Omental fat pad (tissue), 4 donors: ENCODE results near the gene GON7. TPM values are rescaled to one million over a fixed set of nuclear protein-coding genes. Genes with fewer than 3 reads are reported as not detected.
A peak's percentile ranks its signal among the peaks of the same experiment; 100 is the strongest.

ENCODE experiments used
- ATAC-seq: fragments of 150-250 bp; one replicate; pipeline ENCODE4 v1.9.1; 2016; ENCODE audit warnings: mild to moderate bottlenecking, moderate library complexity; ENCODE audit not compliant: low FRiP score
- DNase-seq: peaks from one replicate; pipeline ENCODE4 v3.0.0-alpha.2; 2019; ENCODE audit warnings: low spot score
- CTCF ChIP-seq, 3 donors: fragments of 450-650 bp; IDR thresholded peaks; one replicate each; pipeline ENCODE4 v1.5.1; 2016 to 2017; ENCODE audit warnings: antibody characterized with exemption in 3 of 3, mild to moderate bottlenecking in 3 of 3, moderate library complexity in 2 of 3
- total RNA-seq, 4 donors: library from RNA; depleted of rRNA; stranded (reverse); fragments of >200 nt; gene quantifications; one replicate each; pipeline ENCODE4 v1.1.0, GENCODE V29; 2016

The GON7 gene
- 1 to 10 TPM; 6.9 to 8.2 (median 7.7) TPM for total RNA-seq

DNA sequence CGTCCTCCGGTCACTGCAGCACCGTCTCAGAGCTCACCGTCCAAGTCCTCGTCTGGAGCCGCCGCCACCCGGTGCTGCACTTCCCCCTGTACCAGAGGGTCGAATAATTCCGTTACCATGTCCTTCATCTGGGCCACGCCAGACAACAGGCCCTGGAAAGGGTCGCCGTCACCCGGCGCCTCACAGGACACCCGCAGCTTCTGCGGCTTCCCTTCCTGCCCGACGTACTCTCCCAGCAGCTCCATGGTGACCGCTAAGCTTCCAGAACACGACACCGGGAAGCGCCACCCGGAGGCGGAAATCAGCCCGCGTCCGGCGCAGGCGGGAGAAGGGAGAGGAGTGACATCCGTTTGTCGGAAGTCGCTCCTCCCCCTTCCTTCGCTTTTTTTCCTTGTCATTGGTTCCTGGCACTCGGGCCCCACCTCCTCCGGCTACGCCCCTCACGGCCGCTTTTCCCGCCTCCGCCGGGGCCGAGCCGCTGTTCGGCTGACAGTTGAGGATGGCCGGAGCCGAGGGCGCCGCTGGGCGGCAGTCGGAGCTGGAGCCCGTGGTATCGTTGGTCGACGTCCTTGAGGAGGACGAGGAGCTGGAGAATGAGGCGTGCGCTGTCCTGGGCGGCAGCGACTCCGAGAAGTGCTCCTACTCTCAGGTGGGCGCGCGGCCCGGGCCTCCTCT, at the start of gene GON7, which contains the start of gene UBR7:
Gene GON7, minus strand, starts transcription at position 273 of the 675 bp plus-strand sequence. Its CDS starts 28 bp downstream, at position 245.
Gene UBR7, plus strand, starts transcription at position 464 of the 675 bp plus-strand sequence. Its CDS starts 36 bp downstream, at position 500.
- TF ChIP-seq CTCF (IDR thresholded peaks at IDR 0.05), result no peak
- ATAC-seq (peak; percentile 98), DNase-seq (peak; percentile 55)

GRCh38 chr14:93249128-93249831, 42.4 kb upstream of the GON7 start:
- DNase-seq (no peak), ATAC-seq (no peak)
- TF ChIP-seq CTCF (IDR thresholded peaks at IDR 0.05), result no peak

- TF ChIP-seq CTCF (IDR thresholded peaks at IDR 0.05), result no peak
- no peak for DNase-seq
These were observed 39.7 kb upstream of the GON7 start for GRCh38 chr14:93246534-93246933.

DNA sequence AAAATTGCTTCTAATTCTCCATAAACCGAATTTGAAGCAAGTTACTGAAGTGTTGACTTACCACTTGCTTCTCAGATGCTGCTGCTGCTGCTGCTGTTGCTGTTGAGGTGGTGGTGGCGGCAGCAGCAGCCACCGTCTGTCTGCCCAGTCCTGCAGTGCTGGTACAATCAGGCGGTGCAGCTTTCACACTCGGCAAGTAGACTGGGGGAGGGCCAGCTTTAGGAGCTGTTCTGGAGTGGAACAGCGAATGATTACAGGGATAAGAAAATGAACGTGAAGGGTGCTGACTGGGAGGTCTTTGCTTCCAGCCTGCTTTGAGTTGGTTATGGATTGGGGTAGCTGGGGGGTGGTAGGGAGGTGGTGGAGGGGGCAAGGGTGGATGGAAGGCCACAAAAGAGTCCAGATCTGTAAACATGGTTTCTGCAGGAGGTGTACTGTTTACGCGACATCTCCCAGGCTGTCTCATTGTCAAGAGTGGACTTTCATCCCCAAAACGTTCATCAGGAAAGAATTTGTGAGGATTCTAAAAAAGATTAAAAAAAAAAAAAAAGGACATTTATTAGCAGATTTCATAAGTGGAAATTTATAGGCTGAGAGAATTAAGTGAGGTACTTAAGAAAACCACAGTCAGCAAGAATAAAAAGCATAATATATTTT, 39.0 kb upstream of the GON7 start:
- ATAC-seq (no peak), DNase-seq (no peak)
- TF ChIP-seq CTCF (IDR thresholded peaks at IDR 0.05), result no peak

More at GRCh38 chr14:93246534-93246933, 39.7 kb upstream of the GON7 start:
- no peak for ATAC-seq

GRCh38 chr14:93240678-93241000, 33.8 kb upstream of the GON7 start:
- TF ChIP-seq CTCF (IDR thresholded peaks at IDR 0.05), result no peak
- no peak for DNase-seq
- ATAC-seq, result no peak

- DNase-seq, result no peak
- TF ChIP-seq CTCF (IDR thresholded peaks at IDR 0.05), result no peak
- no peak for ATAC-seq
These were observed 33.2 kb upstream of the GON7 start for GRCh38 chr14:93239869-93240677.
